CD14-positive monocyte (primary cell): ENCODE data around the gene PRRT4. TPM values are rescaled to one million over a fixed set of nuclear protein-coding genes. Genes with fewer than 3 reads are reported as not detected.

ENCODE experiments used
- DNase-seq, 3 donors: peaks; one replicate each; pipeline ENCODE4 v3.0.0-alpha.2; 2011 to 2022
- H2AFZ ChIP-seq: 2 replicates; pipeline ENCODE4 v1.6.0; 2012; ENCODE audit warnings: mild to moderate bottlenecking, low read depth, low read length, inconsistent platforms; ENCODE audit not compliant: insufficient read depth, poor library complexity, severe bottlenecking
- H3K27ac ChIP-seq, 2 donors: 1 replicate in 1 of 2; 2 replicates in 1 of 2; pipeline ENCODE4 v1.5.1; 2012 to 2013; ENCODE audit warnings: low read length in 2 of 2, control low read depth in 1 of 2, inconsistent platforms in 1 of 2, low read depth in 1 of 2, mild to moderate bottlenecking in 1 of 2
- H3K27me3 ChIP-seq, 2 donors: one replicate each; pipeline versions ENCODE4 v1.6.0 to v1.6.1; 2011 to 2013; ENCODE audit warnings: low read length in 2 of 2; ENCODE audit not compliant: control insufficient read depth in 2 of 2, insufficient read depth in 2 of 2
- H3K36me3 ChIP-seq, 2 donors: replicated peaks in 1 of 2; 1 replicate in 1 of 2; 2 replicates in 1 of 2; pipeline versions ENCODE4 v1.5.1 to v1.6.1; 2012 to 2013; ENCODE audit warnings: low read length in 2 of 2, control low read depth in 1 of 2, inconsistent platforms in 1 of 2, mild to moderate bottlenecking in 1 of 2; ENCODE audit not compliant: insufficient read depth in 2 of 2, control insufficient read depth in 1 of 2
- H3K4me1 ChIP-seq, 2 donors: 1 replicate in 1 of 2; 2 replicates in 1 of 2; pipeline versions ENCODE4 v1.5.1 to v1.6.1; 2012 to 2013; ENCODE audit warnings: low read length in 2 of 2, control low read depth in 1 of 2, inconsistent platforms in 1 of 2, mild to moderate bottlenecking in 1 of 2, moderate library complexity in 1 of 2; ENCODE audit not compliant: insufficient read depth in 2 of 2, control insufficient read depth in 1 of 2
- H3K4me2 ChIP-seq: replicated peaks from 2 replicates; pipeline ENCODE3; 2012; ENCODE audit warnings: low read length, moderate library complexity, mild to moderate bottlenecking; ENCODE audit not compliant: poor library complexity, severe bottlenecking; ENCODE audit errors: extremely low read depth
- H3K4me3 ChIP-seq, 3 experiments: fragments of 200-600 bp in 1 of 3; sonication (generic) in 1 of 3; replicated peaks in 1 of 3; 1 replicate in 2 of 3; 2 replicates in 1 of 3; pipeline ENCODE4 v1.5.1; 2011 to 2013; ENCODE audit warnings: low read length in 3 of 3, mild to moderate bottlenecking in 3 of 3, control low read depth in 2 of 3, low read depth in 2 of 3, inconsistent platforms in 1 of 3, moderate library complexity in 1 of 3
- H3K79me2 ChIP-seq: 2 replicates; pipeline ENCODE4 v1.6.0; 2012; ENCODE audit warnings: mild to moderate bottlenecking, control low read depth, inconsistent platforms, low read length, moderate library complexity; ENCODE audit not compliant: insufficient read depth
- H3K9ac ChIP-seq: 2 replicates; pipeline ENCODE4 v1.6.0; 2017; ENCODE audit warnings: low read length, mild to moderate bottlenecking; ENCODE audit not compliant: insufficient read depth, poor library complexity, severe bottlenecking
- H3K9me3 ChIP-seq, 2 donors: replicated peaks in 1 of 2; 1 replicate in 1 of 2; 2 replicates in 1 of 2; pipeline versions ENCODE4 v1.5.1 to v1.6.1; 2012 to 2013; ENCODE audit warnings: low read length in 2 of 2, control low read depth in 1 of 2; ENCODE audit not compliant: control insufficient read depth in 1 of 2, insufficient read depth in 1 of 2
- H4K20me1 ChIP-seq: 2 replicates; pipeline ENCODE4 v1.6.0; 2012; ENCODE audit warnings: mild to moderate bottlenecking, low read length, control low read depth, moderate library complexity; ENCODE audit not compliant: insufficient read depth
- H3K27ac Mint-ChIP-seq, 7 donors: one replicate each; pipeline ENCODE4 v1.8.0; 2020; ENCODE audit warnings: mild to moderate bottlenecking in 7 of 7, mixed read lengths in 7 of 7, moderate library complexity in 6 of 7, inconsistent platforms in 2 of 7
- H3K27me3 Mint-ChIP-seq, 3 donors: one replicate each; pipeline ENCODE4 v1.8.0; 2021 to 2022; ENCODE audit warnings: low read depth in 3 of 3, mild to moderate bottlenecking in 3 of 3, mixed read lengths in 3 of 3, moderate library complexity in 3 of 3, inconsistent platforms in 1 of 3
- H3K36me3 Mint-ChIP-seq, 2 donors: one replicate each; pipeline ENCODE4 v1.8.0; 2020; ENCODE audit warnings: mixed read lengths in 2 of 2, inconsistent platforms in 1 of 2, mild to moderate bottlenecking in 1 of 2
- H3K4me1 Mint-ChIP-seq: one replicate; pipeline ENCODE4 v1.8.0; 2020; ENCODE audit warnings: mild to moderate bottlenecking, mixed read lengths
- H3K4me3 Mint-ChIP-seq, 2 donors: one replicate each; pipeline ENCODE4 v1.8.0; 2020; ENCODE audit warnings: mild to moderate bottlenecking in 2 of 2, mixed read lengths in 2 of 2, moderate library complexity in 1 of 2
- H3K9me3 Mint-ChIP-seq, 7 donors: one replicate each; pipeline ENCODE4 v1.8.0; 2020 to 2022; ENCODE audit warnings: mixed read lengths in 7 of 7, mild to moderate bottlenecking in 6 of 7, moderate library complexity in 6 of 7, inconsistent platforms in 2 of 7
- WGBS: methylation state at CpG from one replicate; pipeline ENCODE4 v1.1.5; 2013; ENCODE audit warnings: missing lambda C conversion rate; ENCODE audit not compliant: insufficient coverage; 5-methylcytosine and 5-hydroxymethylcytosine counted together
- intact Hi-C, 2 donors: fragments of 100-400 bp; cut with micrococcal nuclease; formaldehyde crosslinking; loops; one replicate each; pipeline versions ENCODE4 v1.15.0 to v1.15.1; 2023
- polyA plus RNA-seq, 3 donors: library from polyadenylated mRNA; depleted of rRNA in 1 of 3; unstranded in 2 of 3; stranded (reverse) in 1 of 3; fragments of 300-500 nt in 2 of 3; fragments of >200 nt in 1 of 3; fragmentation: Illumina TruSeq in 2 of 3; gene quantifications; 1 replicate in 2 of 3; 2 replicates in 1 of 3; pipeline ENCODE4 v1.2.3, GENCODE V29; 2012 to 2021
- TF ChIP-seq, protein P1 (sequence below): fragments of 200-600 bp; IDR thresholded peaks from one replicate; pipeline ENCODE4 v1.8.0; 2022; ENCODE audit warnings: antibody characterized with exemption, mild to moderate bottlenecking

PRRT4 gene
- polyA plus RNA-seq, 3 donors: 1.1 TPM; not detected in 2

DNA sequence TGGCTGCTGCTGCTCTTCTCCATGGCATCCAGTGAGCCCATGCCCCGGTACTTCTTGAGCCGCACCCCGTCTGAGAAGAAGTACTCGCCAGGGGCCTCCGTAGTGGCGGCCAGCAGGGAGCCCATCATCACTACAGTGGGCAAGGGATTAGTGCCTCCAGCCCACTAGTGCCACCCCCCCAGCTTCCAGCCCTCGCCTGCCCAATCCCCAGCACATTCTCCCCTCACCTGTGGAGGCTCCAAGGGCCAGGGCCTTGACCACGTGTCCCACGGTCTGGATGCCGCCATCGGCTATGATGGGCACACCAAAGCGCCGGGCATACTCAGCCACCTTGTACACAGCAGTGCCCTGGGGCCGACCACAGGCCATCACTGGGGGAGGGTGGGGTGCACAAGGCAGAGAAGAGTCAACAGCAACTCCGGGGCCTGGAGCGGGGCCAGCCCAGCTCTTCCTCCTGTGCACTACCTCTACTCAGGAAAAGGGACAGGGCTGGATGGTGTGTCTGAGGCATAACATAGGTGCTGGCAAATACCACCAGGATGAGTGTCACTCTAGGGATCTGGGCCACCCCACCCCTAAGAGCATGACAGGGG is 33.5 kb upstream of the PRRT4 start:
- Mint-ChIP-seq H3K27me3 (no peaks in the 10 kb centered on the region), H3K36me3 (peaks cover 67 to 82% of the 10 kb centered on the region in 2 donors), H3K4me1 (peaks cover 9% of the 10 kb centered on the region), H3K4me3 (no peak overlapping the region), H3K9me3 (no peaks in the 10 kb centered on the region), H3K27ac (no peak overlapping the region)
- no peaks in the 10 kb centered on the region for H3K27me3 ChIP-seq
- intact Hi-C loops: no loop called here
- H2AFZ ChIP-seq: no peak overlapping the region
- H3K4me1 ChIP-seq: peaks cover 5 to 11% of the 10 kb centered on the region in 2 donors
- TF ChIP-seq, protein P1, sequence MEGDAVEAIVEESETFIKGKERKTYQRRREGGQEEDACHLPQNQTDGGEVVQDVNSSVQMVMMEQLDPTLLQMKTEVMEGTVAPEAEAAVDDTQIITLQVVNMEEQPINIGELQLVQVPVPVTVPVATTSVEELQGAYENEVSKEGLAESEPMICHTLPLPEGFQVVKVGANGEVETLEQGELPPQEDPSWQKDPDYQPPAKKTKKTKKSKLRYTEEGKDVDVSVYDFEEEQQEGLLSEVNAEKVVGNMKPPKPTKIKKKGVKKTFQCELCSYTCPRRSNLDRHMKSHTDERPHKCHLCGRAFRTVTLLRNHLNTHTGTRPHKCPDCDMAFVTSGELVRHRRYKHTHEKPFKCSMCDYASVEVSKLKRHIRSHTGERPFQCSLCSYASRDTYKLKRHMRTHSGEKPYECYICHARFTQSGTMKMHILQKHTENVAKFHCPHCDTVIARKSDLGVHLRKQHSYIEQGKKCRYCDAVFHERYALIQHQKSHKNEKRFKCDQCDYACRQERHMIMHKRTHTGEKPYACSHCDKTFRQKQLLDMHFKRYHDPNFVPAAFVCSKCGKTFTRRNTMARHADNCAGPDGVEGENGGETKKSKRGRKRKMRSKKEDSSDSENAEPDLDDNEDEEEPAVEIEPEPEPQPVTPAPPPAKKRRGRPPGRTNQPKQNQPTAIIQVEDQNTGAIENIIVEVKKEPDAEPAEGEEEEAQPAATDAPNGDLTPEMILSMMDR: no peak
- no peak overlapping the region for H3K4me2 ChIP-seq
- no peak for DNase-seq
- no peaks in the 10 kb centered on the region for H3K9me3 ChIP-seq
- H3K36me3 ChIP-seq: peaks cover 74 to 86% of the 10 kb centered on the region in 2 donors
- H3K79me2 ChIP-seq: no peaks in the 10 kb centered on the region
- WGBS: 96% methylated on average over 10 of the region's 16 CpGs
- no peak overlapping the region for H3K27ac ChIP-seq
- H4K20me1 ChIP-seq: peaks cover 90% of the 10 kb centered on the region
- no peak overlapping the region for H3K4me3 ChIP-seq
- H3K9ac ChIP-seq: no peak overlapping the region

DNA sequence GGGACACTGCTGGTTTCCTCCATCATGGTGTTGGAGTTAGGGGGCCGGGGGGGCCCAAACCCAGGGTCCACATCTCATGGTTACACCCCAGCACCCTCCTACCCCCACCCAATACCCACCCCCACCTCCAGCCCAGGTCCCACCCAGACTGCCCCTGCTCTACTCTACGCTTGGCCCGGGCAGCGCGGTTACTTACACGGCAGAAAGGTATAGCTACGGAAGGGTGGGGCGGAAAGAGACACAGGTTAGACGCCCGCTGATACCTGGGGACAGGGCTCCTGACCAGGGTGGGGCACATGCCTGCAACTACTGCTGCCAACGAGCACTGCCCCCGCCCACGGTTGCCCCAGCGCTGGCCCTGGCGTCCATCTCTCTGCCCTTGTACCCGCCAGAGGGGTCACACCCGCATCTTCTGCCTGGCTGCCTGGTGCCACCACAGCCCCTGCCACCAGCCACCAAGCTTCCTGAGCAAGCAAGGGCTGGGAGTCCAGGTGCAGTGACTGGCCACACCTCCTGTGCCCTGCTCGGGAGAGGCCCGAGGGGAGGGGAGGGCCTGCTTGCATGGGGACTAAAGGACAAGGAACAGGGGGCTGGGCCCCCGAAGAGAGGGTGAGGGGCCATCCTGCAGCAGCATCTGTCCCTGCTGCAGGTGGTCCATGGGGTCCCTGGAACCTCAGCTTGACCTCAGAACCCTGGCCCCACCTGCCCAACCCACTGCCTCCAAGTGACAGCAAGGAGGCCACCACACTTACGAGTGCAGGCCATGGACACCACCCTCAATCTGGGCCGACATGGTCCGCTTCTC is 32.2 kb upstream of the PRRT4 start:
- H3K4me1 ChIP-seq: peaks cover 5 to 11% of the 10 kb centered on the region in 2 donors
- peaks cover 63 to 75% of the 10 kb centered on the region in 2 donors for H3K36me3 ChIP-seq
- H3K36me3 Mint-ChIP-seq: peaks cover 62 to 71% of the 10 kb centered on the region in 2 donors
- no peak overlapping the region for H3K4me2 ChIP-seq
- intact Hi-C loops: no loop called here
- H3K27ac ChIP-seq: no peak overlapping the region
- H3K4me3 ChIP-seq: no peak overlapping the region
- no peak overlapping the region for H2AFZ ChIP-seq
- DNase-seq: no peak
- no peak overlapping the region for H3K9ac ChIP-seq
- peaks cover 0 to 6% (median 2%) of the 10 kb centered on the region in 3 donors for H3K27me3 Mint-ChIP-seq
- peaks cover 77% of the 10 kb centered on the region for H4K20me1 ChIP-seq
- H3K27me3 ChIP-seq: no peaks in the 10 kb centered on the region
- H3K9me3 ChIP-seq: no peaks in the 10 kb centered on the region
- H3K4me1 Mint-ChIP-seq: peaks cover 9% of the 10 kb centered on the region
- no peaks in the 10 kb centered on the region for H3K79me2 ChIP-seq
- no peaks in the 10 kb centered on the region for H3K9me3 Mint-ChIP-seq
- TF ChIP-seq, protein P1: no peak
- H3K4me3 Mint-ChIP-seq: no peak overlapping the region
- 95% methylated on average over 16 of the region's 23 CpGs for WGBS
- no peak overlapping the region for H3K27ac Mint-ChIP-seq
